GM19238 (cell line): Measurements from ENCODE around the gene EHD4.

Experiments
- DNase-seq: peaks from one replicate; pipeline ENCODE4 v3.0.0; 2011; ENCODE audit warnings: low spot score; ENCODE audit not compliant: insufficient read length

Gene EHD4

DNA sequence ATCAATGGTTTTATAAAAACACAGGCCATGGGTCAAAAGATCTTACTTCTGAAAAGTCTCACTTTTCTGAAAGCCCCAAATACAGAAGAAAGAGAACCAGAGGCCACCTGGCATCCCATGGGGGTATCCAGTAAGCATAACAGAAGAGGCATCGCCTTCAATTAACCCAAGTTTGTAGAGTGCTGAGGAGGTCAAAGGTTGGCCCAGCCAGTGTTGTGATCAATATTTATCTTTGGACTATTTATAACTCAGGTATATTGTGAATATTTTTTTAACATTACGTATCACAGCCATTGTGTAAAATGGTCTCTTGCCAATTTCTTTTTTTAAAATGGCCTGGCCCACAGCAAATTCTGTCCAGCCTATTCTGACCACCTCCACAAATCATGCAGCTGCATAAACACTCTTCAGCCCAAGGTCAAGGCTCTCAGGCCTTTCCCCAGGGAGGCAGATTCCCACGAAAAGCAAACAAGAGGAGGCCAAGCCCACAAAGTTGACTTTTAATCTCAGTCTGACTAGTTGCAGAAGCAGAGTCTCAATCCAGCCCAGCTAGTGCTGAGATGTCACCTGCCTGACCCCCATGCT is 52.3 kb downstream of the EHD4 start:
- no peak for DNase-seq

DNA sequence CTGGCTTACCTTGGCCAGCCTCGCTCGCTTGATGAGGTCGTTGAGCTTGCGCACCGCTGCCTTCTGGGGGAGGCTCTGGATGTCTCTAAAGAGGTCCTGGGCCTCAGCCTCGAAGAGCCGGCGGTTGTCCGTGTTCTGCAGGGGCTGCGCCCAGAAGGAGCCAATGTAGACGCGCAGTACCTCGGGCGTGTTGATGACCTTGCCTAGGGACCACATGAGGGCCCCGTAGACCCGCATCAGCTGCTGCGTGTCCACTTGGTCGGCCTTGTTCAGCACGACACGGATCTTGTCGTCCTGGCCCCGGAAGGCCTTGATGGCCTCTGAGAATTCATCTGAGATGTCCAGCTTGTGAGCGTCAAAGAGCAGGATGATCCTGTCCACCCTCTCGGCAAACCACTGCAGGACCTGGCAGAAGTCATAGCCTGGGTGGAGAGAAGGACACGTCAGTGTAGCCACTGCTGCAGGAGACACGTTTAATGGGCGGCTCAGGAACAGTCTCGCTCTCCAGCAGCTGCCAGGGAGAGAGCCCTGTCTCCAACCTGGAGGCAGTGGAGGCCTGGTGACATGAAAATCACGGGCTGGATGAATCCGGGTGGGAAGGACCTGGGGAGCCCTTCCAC is 53.0 kb downstream of the EHD4 start:
- no peak for DNase-seq

DNA sequence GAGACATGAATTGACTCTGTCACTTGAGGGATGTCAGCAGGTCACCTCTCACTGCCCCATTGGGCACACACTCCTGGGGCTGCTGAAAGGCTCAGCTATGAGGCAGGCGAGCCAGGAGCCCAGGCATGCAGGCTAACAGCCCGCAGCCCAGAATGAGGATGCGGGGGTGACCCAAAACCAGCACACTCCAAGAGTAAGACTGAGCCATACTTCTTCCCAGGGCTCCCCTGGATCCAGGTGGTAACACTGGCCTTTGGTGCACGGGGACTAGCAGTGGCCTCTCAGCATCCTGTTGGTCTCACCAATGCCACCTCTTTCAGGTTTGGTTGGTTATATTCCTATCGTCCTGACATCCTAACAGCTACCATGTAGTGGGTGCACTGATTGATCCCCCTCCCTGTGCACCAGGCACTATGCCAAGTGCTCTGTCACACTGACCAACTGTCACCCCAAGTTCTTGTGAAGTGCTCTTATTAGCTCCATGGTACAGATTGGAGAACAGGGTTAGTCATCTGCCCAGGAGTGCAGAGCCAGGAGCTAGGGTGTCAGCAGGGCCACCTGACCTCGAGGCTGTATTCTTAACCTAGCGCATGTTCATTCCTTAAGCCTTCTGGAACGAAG is 53.7 kb downstream of the EHD4 start:
- DNase-seq = no peak

DNA sequence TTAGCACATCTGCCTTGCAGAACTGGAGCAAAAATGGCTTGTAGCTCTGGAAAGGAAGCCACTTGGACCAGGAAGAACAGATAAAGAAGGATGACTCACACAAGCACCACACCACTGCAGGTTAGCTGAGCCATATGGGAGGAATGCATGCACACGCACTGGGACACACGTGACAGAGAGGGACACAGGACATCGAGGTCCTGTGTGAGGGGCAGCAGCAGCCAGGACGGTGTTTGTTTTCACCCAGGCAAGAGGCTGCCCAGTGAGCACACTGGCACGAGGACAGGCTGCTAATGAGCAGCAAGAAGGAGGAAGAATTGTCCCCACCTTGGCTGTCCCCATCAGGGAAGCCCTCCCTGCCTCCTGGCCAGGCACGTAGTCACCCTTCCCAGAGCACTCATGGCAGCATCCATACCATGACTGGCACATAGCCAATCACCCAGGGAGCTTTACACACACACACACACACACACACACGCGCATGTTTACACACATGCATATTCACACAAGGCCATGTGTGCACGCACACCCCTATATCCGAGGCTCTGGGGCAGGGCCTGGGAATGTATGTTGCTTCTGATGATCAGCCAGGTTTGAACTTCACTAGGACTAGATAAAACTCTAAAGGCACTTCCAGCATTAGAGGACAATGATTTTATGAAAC is 54.5 kb downstream of the EHD4 start:
- no peak for DNase-seq

DNA sequence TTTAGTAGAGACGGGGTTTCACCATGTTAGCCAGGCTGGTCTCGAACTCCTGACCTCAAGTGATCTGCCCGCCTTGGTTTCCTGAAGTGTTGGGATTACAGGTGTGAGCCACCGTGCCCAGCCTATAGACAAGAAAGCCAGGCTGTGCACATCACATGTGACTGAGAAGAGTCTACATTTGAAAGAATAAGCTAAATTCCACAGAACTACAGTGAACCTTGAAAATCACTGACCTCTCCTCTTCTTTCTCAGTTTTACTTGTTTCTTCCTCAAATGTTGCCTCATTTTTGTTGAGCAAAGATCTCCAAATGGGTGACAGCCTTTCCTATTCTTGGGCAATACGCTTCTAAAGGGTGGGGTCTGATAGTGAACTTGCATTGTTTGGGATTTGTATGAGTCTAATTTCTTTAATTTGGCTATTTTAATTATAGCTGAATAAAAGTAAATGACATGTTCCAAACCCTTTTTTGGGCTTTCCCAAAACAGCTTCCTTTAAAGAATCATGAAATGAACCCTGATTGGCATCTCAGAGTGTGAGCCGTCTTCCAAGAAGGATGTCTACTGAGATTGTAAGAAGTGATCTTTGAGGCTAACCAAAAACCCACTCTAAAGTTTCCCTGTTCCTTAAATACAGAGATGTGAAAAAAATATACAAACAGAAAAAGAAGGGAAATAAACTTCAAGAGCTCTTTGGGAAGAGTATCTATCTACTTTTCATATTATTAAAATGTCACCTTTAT is 56.9 kb downstream of the EHD4 start:
- no peak for DNase-seq

DNA sequence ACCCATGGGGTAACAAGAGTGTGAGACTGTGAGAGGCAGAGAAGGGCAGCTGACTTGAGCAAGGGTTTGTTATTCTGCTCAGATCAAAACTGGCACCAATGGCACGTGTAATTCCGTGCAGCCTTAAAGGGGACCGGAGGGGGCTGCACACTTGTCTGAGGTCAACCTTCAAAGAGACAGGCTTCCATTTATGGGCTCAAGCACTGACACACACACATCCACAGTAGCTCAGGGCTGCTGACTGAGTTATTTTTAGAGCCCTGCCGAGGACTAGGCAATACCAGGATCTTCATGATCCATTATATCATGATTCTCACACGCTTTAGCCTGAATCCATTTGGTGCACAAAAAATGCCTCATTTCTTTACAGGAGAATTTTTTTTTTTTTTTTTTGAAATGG is 57.9 kb downstream of the EHD4 start:
- no peak for DNase-seq

DNA sequence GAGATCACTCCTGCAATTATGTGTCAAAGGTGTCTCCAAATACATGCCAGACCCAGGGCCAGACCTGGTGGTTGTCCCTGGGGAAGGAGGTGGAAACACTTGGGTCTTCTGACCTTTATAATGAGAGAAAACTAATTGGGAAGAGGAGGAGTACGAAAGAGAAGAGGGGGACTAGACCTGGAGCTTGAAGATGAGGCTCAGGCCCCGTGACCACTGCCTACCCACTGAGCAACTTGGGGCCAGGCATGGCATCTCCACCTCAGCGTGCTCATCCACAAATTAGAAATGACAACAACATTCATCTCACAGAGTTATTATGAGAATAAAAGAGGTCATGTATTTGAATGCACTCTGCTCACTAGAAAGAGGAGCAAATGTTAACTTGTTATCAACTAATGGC is 59.1 kb downstream of the EHD4 start:
- no peak for DNase-seq

DNA sequence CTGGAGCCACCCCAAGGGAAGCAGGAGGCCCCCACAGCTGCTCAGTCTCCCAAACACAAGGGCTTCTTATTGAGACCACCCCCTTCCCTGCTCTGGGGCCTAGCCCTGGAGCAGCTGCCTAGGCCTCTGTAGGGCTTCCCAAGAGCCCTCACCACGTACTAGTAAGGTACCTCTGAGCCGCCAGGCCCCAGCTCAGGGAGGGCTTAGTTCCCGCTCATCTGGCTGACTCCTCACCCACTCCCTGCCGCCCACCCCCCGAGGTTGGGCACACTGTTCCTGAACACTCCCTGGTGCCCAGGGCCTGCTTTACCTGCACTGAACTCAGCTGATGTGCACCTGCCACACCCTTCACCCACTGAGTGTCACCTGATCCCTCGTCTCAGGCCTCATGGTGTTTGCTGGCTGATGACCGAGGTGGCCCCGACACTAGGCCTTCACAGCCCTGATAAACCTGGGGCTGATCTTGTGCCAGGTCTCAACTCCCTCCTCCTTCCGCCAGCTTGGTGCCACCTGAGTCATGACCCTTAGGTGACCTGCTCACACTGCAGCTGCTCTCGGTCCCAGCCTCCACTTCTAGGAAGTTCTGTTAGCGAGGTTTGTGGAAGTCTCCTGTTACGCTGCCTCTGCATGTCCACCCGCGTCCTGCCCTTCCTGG is 60.5 kb downstream of the EHD4 start:
- DNase-seq = no peak

DNA sequence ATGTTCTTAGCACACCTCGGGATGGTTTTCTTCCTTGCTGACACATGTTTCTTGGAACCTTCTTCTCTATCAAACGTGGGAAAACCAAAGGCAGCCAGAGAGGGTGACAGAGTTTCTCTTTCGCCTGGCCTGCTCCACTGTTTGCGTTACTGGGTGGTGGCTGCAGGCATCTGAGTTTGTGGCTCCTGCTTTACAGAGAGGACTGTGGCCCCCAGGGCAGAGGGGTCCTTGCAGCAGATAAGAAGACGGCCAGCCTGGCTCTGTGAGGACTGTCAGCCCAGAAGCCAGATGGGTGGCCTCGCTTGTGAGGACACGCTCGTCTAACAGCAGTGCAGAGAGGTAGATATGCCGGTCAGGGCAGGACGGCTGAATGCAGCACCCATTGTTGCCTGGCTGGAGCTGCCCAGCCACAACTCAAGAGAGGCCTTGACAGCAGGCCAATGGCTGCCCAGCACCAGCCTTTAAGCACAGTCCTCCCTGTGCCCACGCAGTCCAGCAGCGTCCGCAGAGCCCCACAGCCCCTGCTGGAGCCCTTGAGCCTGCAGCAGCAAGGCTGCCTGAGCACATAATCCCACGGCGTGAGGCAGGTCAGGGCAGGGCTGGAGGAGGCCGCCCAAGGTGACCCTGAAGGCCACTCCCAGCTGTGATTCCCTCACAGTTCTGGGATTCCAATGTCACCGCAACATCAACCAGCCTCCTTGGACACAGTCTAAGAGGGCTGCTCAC is 63.5 kb downstream of the EHD4 start:
- no peak for DNase-seq

DNA sequence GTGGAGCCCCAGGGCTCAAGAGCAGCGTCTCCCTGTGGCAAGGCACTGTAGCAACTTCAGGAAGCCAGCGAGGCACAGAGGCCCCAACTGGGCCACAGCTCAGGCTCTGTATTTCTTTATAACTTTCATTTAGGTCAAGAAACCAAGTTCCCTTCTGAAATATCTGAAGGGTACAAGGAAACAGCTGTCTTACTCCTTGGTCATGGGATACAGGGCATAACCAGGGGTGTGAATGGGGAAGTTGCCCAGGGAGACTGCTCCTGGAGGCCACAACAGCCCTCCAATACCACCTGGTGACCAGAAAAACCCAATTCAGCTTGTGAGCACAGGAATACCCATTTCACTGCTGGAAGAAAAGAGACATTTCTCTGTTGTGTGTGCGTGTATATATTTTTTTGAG is 65.2 kb downstream of the EHD4 start:
- no peak for DNase-seq

DNA sequence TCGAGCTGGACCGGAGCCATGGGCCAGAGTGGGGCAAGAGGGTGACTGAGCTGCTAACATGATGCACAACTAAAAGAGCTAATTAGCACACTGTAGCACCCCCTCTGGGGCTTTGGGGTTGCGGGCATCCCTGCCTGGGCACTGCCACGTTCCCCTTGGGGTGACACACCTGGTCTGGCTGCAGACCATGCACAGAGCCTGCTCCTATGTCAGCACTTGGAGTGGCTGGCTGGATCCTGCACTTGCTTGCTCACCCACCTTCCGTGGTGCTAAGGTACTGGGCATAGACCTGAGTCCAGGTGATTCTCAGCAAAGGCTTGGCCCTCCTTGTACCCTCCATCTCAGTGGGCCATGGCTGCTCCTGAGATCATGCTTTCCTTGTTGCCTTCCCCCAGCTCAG is 65.7 kb downstream of the EHD4 start:
- no peak for DNase-seq

DNA sequence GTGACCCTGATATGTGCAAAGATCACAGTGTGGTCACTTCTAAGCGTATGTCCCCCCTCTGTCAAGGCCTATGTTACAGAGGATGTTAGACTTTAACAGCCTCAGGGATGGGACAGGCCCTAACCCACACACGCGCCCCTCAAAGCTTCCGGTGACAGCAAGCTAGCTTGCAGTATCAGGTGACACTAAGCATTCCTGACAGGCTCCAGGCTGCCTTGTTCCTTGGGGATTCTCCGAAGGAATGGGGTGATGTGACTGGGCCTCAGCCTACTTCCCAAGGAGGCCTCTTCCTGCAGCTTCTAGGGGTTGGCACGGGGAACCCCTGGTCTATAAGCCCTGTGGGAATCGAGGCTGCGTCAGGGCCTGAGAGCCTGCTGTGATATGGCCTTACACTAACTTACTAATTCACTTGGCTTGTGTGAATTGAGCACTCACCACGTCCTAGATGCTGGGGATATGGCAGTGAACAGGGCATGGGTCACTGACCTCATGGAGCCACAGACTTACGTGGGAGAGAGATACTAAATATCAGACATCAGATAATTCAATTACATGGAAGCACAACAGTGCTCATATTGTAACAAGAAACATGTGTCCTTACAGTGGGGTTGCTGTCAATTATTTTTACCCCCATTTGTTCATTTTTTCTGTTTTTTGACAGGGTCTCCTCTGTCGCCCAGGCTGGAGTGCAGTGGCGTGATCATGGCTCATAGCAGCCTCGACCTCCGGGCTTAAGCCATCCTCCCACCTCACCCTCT is 67.1 kb downstream of the EHD4 start:
- DNase-seq = no peak

DNA sequence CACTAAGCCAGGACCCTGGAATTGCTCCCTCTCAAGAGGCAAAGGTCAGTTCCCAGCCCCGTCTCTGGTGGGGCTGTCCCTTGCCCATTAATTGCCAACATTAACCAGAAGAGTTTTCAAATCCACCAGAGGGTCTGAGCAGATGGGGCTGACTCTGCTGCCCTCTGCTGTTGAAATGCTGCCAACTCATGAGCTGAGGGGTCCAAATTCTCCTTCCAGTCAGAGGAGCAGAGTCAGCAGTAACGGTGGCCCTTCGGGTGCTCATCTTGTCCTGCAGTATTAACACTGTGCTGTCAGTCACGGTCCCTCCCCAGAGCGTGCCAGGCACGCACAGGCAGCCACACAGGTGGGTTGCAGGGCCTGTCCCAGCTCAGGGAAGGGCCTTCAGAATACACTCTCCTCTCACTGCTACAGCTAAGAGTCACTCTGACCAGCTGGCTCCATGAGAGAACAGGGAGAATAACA is 67.8 kb downstream of the EHD4 start:
- peak; percentile 83 for DNase-seq

DNA sequence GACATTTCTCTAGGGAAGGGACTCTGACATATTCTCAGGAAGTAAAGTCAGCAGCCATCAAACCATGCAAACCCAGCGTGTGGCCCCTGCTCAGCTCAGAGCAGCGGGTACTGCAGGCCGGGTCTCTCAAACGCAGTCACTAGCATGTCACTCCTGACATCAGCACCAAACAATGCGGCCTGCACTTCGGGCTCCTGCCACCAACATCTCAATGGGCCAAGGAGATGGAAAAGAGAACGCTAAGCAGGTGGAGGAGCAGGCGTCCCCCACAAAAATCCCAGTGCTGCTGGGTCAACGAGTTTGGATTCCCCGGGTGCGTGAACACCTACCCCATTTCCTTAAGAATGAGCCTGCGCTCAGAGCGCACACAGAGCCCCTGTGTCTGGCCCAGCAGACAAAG is 68.6 kb downstream of the EHD4 start:
- DNase-seq = no peak

DNA sequence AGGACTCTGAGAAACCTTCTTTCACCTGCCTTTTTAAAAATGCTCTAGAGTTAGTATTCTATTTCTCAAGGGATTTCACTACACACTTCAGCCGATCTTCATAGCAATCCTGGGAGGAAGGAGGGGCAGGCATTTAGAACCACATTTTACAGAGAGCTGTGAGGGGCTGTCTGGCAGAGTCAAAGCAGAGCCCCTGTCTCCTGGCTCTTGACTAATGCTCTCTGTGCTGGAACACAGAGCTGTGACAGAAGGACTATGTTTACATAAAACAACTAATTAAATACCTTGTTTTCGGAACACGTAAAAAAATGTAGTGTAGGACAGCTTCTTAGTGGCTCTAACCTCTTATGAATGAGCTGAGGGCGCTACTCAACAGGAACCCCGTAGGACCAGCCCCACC is 70.9 kb downstream of the EHD4 start:
- no peak for DNase-seq

DNA sequence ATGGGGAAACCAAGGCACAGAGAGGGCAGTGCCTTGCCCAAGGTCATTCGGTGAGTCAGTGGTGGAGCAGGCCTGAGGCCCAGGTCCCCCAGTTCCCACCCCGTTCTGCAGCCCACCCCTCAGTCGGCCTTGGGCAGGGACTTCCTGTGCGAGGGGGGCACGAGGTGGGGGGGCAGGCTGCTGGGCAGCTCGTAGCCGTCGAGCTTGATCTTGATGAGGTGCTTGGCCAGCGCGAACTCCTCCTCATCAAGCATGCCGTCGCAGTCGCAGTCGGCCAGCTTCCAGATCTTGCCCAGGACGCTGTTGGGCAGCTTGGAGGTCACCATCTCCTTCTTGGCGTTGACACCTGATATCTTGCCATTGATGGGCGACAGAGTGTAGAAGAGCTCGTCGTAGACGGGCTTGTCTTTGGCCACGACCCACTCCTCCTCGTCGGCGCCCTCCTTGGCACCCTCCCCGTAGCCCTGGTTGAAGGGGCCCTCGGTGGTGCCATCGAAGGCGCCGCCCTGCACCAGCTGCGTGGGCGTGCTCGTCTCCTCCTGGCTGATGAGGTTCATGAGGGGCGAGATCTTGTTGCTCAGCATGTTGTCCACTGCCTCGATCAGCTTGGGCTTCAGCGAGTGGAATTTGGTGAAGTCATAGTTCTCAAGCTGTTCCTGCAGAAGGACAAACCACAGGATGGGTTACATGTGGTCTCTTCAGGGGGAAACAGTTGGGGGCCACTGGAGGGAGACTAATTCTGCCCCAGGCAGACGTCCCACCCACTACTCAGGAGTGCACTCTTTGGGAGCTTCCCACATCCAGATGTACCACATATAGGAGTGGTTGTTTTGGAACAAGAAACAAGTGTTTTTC is 71.6 kb downstream of the EHD4 start:
- no peak for DNase-seq

DNA sequence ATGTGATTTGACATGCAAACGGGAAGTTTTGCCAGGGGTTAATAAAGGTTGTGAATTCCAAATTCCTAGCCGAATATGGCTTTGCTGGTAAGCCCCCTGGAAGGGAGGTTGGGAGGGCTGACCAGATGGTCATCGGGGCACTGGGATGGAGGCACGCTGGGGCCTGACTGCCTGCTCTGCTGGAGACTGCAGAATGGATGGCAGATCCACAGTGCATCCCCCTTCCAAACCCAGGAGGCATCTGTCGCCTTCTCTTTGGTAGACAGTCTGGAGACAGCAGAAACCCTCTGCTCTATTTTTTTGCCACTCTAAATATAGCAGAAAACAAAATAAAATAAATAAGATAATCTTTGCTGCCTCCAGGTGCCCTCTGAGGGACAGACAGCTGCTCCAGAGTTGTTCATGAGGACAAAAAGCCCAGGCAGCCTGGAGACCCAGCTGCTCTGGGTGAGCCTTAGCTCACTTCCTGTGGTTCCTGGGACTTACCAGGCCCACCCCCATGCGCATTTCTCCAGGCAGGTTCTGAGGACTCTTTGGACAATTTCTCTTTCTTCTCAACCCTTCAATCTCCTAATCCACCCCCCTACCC is 72.4 kb downstream of the EHD4 start:
- no peak for DNase-seq

DNA sequence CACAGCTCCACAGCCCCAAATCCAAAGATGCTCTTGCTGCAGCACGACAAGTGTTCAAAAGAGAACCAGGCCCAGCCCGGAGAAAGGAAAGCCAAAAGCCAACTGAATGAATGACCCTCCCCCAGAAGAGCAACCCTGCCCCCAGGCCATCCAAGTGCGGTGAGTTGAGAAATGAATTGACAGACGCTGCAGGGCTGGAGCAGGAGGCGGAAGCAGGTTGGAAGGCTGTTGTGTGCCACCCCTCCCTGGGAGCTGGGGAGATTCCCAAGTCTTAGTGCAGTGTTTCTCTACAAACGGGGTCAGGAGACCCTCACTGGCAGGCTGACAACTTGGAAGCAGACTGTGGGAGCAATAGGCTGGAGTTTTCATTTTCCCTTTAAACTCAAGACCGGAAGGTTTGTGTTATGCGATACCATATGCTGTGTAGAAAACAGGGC is 75.0 kb downstream of the EHD4 start:
- DNase-seq = no peak

DNA sequence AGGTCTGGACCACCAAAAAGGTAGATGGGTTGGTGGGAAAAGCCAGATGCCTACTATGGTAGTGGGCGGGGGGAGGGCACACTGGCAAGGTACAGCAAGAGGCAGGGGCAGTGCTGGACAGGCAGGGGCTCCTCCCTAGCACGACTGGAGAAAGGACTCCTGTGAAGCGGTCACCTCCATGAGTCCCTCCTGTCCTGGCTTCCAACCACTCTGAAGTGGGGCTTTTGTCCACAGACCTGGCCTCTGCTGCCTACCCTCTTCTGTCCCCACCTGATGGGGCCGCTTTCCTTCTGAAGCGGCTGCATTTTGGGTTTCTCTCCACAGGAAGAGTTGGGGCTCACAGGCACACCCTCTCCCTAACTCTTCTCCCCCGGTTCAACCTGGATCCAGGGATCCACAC is 75.8 kb downstream of the EHD4 start:
- no peak for DNase-seq
